WTC11 (cell line): ENCODE measurements around the gene UBXN11.

Experiments used
- CTCF ChIP-seq: fragments of 200-600 bp; IDR thresholded peaks from 2 replicates; pipeline ENCODE4 v1.8.0; 2022; ENCODE audit warnings: antibody characterized with exemption
- E2F1 ChIP-seq: sonication (generic); formaldehyde crosslinking; IDR thresholded peaks from 2 replicates; pipeline ENCODE4 v1.8.0; 2022; ENCODE audit warnings: mild to moderate bottlenecking, missing genetic modification reagents
- E2F4 ChIP-seq: sonication (generic); formaldehyde crosslinking; IDR thresholded peaks from 2 replicates; pipeline ENCODE4 v1.8.1; 2022; ENCODE audit warnings: low read depth, mild to moderate bottlenecking, moderate library complexity, missing genetic modification reagents, borderline replicate concordance
- ELF4 ChIP-seq: sonication (generic); formaldehyde crosslinking; IDR thresholded peaks from 2 replicates; pipeline ENCODE4 v1.8.1; 2022; ENCODE audit warnings: low read depth, mild to moderate bottlenecking, moderate library complexity, missing genetic modification reagents
- ESRRA ChIP-seq: sonication (generic); formaldehyde crosslinking; IDR thresholded peaks from 2 replicates; pipeline ENCODE4 v1.8.1; 2022; ENCODE audit warnings: mild to moderate bottlenecking, missing genetic modification reagents, borderline replicate concordance
- NFYB ChIP-seq: sonication (generic); formaldehyde crosslinking; conservative IDR thresholded peaks from 2 replicates; pipeline ENCODE4 v1.8.0; 2022; ENCODE audit warnings: low read depth, missing genetic modification reagents
- USF2 ChIP-seq: sonication (generic); formaldehyde crosslinking; IDR thresholded peaks from 2 replicates; pipeline ENCODE4 v1.8.1; 2023; ENCODE audit warnings: mild to moderate bottlenecking, missing genetic modification reagents, moderate library complexity

- TF ChIP-seq E2F4 (CRISPR knock-in tag) (no peak), ELF4 (no peak), USF2 (CRISPR knock-in tag) (no peak), ESRRA (CRISPR knock-in tag) (no peak), CTCF (no peak), E2F1 (CRISPR knock-in tag) (no peak), NFYB (CRISPR knock-in tag) (no peak)
These were observed 16.1 kb downstream of the UBXN11 start for GRCh38 chr1:26290122-26290881.
